ENCODE results near the gene CDH8. TPM values are rescaled to one million over a fixed set of nuclear protein-coding genes. Genes with fewer than 3 reads are reported as not detected.

The CDH8 gene
- total RNA-seq, 1 donor from 2014 or later = 8.0 TPM

DNA sequence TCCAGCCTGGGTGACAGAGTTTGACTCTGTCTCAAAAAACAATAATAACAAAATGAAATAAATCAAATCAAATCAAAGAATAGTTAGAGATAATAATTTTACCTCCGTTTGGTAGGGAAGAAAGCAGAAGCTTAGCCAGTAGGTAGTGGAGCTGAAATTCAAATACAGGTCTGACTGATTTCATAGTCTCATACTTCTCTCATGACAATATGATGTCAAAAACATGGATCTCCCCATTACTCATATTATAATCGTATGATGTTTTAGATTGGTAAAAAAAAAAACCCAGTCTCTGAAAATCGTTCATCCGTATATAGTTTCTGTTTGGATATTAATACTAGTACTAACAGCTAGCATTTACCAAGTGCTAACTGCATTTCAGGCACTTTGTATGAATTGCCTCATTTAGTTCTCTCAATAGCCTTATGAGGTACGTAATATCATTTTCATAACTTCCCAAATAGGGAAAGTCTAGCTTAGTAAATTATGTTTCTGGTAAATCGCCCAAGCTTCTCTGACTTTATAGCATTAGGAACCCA is 48.7 kb downstream of the CDH8 start:
- DNase-seq (ENCODE audit: extremely low spot score, unreplicated experiment) = no peak
- no peaks in the 10 kb centered on the region for H3K9me3 Mint-ChIP-seq
- no peaks in the 10 kb centered on the region for H3K4me1 Mint-ChIP-seq (ENCODE audit: unreplicated experiment)
- no peak overlapping the region for H3K27ac Mint-ChIP-seq
- TF ChIP-seq, protein P1, sequence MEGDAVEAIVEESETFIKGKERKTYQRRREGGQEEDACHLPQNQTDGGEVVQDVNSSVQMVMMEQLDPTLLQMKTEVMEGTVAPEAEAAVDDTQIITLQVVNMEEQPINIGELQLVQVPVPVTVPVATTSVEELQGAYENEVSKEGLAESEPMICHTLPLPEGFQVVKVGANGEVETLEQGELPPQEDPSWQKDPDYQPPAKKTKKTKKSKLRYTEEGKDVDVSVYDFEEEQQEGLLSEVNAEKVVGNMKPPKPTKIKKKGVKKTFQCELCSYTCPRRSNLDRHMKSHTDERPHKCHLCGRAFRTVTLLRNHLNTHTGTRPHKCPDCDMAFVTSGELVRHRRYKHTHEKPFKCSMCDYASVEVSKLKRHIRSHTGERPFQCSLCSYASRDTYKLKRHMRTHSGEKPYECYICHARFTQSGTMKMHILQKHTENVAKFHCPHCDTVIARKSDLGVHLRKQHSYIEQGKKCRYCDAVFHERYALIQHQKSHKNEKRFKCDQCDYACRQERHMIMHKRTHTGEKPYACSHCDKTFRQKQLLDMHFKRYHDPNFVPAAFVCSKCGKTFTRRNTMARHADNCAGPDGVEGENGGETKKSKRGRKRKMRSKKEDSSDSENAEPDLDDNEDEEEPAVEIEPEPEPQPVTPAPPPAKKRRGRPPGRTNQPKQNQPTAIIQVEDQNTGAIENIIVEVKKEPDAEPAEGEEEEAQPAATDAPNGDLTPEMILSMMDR (conservative IDR thresholded peaks at IDR 0.05) = no peak
- H3K4me3 Mint-ChIP-seq = no peak overlapping the region
- H3K36me3 Mint-ChIP-seq = no peaks in the 10 kb centered on the region
- H3K27me3 Mint-ChIP-seq = no peaks in the 10 kb centered on the region

DNA sequence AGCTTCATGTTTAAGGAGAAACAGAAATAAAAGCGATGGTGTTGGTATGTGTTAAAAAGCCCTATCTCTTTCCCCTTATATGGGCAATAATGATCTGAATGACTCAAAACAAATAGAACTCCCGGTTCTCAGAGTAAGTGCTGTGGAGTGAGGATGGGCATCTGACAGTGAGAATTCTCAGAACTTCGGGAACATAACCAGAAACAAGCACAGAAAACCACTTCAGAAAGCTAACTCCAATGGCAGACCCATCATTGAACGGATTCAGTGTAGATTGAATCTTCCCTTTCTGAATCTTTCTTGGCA is 67.2 kb downstream of the CDH8 start:
- no peaks in the 10 kb centered on the region for H3K4me1 Mint-ChIP-seq (ENCODE audit: unreplicated experiment)
- peaks cover 3% of the 10 kb centered on the region for H3K36me3 Mint-ChIP-seq
- H3K4me3 Mint-ChIP-seq = no peak overlapping the region
- peaks cover 4% of the 10 kb centered on the region for H3K9me3 Mint-ChIP-seq
- TF ChIP-seq, protein P1 (conservative IDR thresholded peaks at IDR 0.05) = no peak
- no peaks in the 10 kb centered on the region for H3K27me3 Mint-ChIP-seq
- DNase-seq (ENCODE audit: extremely low spot score, unreplicated experiment) = no peak
- no peak overlapping the region for H3K27ac Mint-ChIP-seq

DNA sequence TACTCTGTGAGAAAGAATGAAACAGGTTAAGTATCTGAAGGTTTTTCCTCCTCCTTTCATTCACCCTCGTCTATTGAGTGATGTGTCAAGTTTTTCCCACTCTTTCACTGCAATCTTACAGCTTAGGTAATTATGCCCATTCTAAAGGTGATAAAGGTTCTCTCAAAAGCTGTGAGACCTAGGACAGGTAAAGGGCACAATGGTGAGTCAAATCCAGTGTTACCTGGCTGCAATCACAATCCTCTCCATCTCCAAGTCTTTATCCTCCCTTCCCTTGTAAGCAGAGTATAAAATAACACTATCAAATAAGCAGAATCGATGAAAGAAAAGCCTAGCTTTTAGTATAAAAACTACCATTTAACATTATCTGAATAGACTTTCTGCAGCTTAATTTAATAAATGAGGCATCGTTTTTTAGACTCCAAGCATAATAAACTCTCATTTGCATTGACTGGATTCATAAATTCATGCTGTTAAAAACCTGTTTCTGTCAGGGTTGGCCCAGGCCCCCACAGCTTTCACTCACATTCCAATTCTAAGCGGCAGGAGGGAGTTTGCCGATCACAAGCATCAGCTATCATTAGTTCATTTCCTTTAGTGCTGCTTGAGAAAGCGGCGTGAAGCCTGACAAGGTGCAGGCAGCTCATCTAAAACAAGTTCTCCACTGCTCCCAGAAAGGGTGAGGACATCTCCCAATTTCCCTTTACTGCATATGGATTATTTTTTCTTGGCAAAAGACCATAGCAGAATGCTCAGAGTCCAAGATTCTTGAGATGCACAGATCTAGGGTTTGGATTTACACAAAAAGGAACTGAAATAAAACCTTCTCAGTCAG is 67.8 kb downstream of the CDH8 start:
- DNase-seq (ENCODE audit: extremely low spot score, unreplicated experiment) = no peak
- Mint-ChIP-seq H3K9me3 (peaks cover 4% of the 10 kb centered on the region), H3K4me1 (ENCODE audit: unreplicated experiment) (no peaks in the 10 kb centered on the region), H3K4me3 (no peak overlapping the region), H3K36me3 (peaks cover 3% of the 10 kb centered on the region), H3K27ac (no peak overlapping the region), H3K27me3 (no peaks in the 10 kb centered on the region)
- TF ChIP-seq, protein P1 (conservative IDR thresholded peaks at IDR 0.05) = no peak

DNA sequence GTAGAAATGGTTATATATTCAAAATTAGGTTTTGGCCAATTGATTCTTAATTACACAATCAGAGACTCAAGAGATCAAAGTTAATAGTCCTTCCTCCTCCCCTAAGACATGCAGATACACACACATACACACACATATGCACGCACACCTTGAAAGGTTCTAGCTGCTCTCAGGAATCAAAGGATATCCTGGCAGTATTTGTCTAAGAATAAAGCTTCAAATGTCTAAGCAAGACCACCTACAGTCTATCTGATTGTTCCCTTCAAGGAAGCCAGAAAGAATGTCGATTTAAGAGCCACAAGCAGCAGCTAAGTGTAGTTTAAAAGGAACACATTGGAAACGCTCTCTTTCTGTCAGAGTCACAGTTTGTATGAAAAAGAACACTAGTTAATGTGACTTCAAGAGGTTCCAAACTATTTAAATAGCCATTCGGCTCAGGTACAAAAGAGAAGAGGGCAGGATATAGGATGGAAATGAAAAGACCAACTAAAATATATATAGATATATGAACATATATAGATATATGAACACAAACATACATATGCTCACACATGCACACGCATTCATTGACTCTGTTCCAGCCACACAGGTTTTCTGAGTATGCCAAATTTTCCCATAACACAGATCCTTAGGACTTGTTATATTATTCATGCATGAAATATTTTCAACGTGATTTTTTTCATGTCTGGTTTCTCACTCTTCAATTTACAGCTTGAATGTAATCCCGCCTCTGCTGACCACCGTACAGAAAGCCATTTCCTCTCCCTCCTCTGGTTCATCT is 79.0 kb downstream of the CDH8 start:
- no peaks in the 10 kb centered on the region for H3K9me3 Mint-ChIP-seq
- no peaks in the 10 kb centered on the region for H3K36me3 Mint-ChIP-seq
- no peak for DNase-seq (ENCODE audit: extremely low spot score, unreplicated experiment)
- no peak overlapping the region for H3K27ac Mint-ChIP-seq
- H3K27me3 Mint-ChIP-seq = peaks cover 3% of the 10 kb centered on the region
- peaks cover 4% of the 10 kb centered on the region for H3K4me1 Mint-ChIP-seq (ENCODE audit: unreplicated experiment)
- TF ChIP-seq, protein P1 (conservative IDR thresholded peaks at IDR 0.05) = no peak
- H3K4me3 Mint-ChIP-seq = no peak overlapping the region

DNA sequence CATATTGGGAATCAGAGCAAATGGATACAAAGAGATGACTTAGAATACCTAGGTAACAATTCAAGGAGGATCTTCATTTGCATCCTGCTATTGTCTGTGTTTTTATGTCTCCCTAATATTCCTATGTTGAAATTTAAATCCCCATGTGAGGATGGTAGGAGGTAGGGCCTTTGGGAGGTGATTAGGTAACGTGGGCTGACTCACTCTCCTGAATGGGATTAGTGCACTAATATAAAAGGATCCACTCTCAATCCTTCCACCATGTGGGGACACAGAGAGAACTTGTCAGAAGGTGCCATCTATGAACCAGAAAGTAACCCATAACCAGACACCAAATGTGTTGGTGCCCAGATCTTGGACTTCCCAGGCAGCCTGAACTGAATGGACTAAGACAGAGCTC is 83.4 kb downstream of the CDH8 start:
- H3K4me3 Mint-ChIP-seq = no peak overlapping the region
- H3K4me1 Mint-ChIP-seq (ENCODE audit: unreplicated experiment) = peaks cover 4% of the 10 kb centered on the region
- H3K36me3 Mint-ChIP-seq = no peaks in the 10 kb centered on the region
- H3K9me3 Mint-ChIP-seq = no peaks in the 10 kb centered on the region
- peaks cover 6% of the 10 kb centered on the region for H3K27me3 Mint-ChIP-seq
- no peak for DNase-seq (ENCODE audit: extremely low spot score, unreplicated experiment)
- TF ChIP-seq, protein P1 (conservative IDR thresholded peaks at IDR 0.05) = no peak
- no peak overlapping the region for H3K27ac Mint-ChIP-seq
